SK-N-SH (cell line): ENCODE measurements around the gene C2CD3. TPM values are rescaled to one million over a fixed set of nuclear protein-coding genes. Genes with fewer than 3 reads are reported as not detected.
"Not testable (repeated sequence)": the region's sequence is repeated elsewhere in the genome, so short reads cannot be mapped to it uniquely, and the experiment has no call there.

ENCODE experiments used
- CTCF ChIA-PET: fragments of 300-600, 350-600 bp; formaldehyde crosslinking; extraction: SDS; loops from one replicate; lab custom pipeline; 2021; lab: Yijun Ruan, JAX
- POLR2A ChIA-PET: fragments of 350-600 bp; sonication (Branson Sonifier 250); formaldehyde crosslinking; extraction: SDS; loops from one replicate; lab custom pipeline; 2020; ENCODE audit warnings: antibody characterized with exemption, inconsistent platforms; lab: Yijun Ruan, JAX
- DNase-seq: peaks from one replicate; pipeline ENCODE4 v3.0.0; 2012
- H2AFZ ChIP-seq: fragments of 200-600 bp; sonication (generic); 2 replicates; pipeline ENCODE4 v1.8.1; 2016; ENCODE audit warnings: antibody characterized with exemption, mild to moderate bottlenecking, low read depth
- H3F3A ChIP-seq: fragments of 200-600 bp; sonication (generic); replicated peaks from 2 replicates; pipeline ENCODE3; 2016; ENCODE audit warnings: antibody characterized with exemption, mild to moderate bottlenecking; ENCODE audit not compliant: insufficient read depth
- H3K27ac ChIP-seq, 2 experiments: fragments of 200-500 bp in 1 of 2; fragments of 200-600 bp in 1 of 2; sonication (Bioruptor generic) in 1 of 2; sonication (generic), shearing (Covaris generic) in 1 of 2; 2 replicates each; pipeline versions ENCODE4 v1.5.1 to v1.6.1; 2014 to 2016; ENCODE audit warnings: low read depth in 2 of 2, inconsistent platforms in 1 of 2, low read length in 1 of 2, mild to moderate bottlenecking in 1 of 2, mixed read lengths in 1 of 2
- H3K27me3 ChIP-seq: fragments of 200-600 bp; sonication (generic), shearing (Covaris generic); 2 replicates; pipeline ENCODE4 v1.6.1; 2016; ENCODE audit warnings: mixed run types; ENCODE audit not compliant: insufficient read depth
- H3K36me3 ChIP-seq, 2 experiments: fragments of 200-500 bp in 1 of 2; fragments of 200-600 bp in 1 of 2; sonication (Bioruptor generic) in 1 of 2; sonication (generic) in 1 of 2; replicated peaks in 1 of 2; 2 replicates each; pipeline versions ENCODE3 to v1.5.1; 2014 to 2016; ENCODE audit warnings: low read length in 1 of 2, mild to moderate bottlenecking in 1 of 2; ENCODE audit not compliant: insufficient read depth in 2 of 2, control insufficient read depth in 1 of 2
- H3K4me1 ChIP-seq, 2 experiments: fragments of 200-500 bp in 1 of 2; fragments of 200-600 bp in 1 of 2; sonication (Bioruptor generic) in 1 of 2; sonication (generic), shearing (Covaris generic) in 1 of 2; 2 replicates each; pipeline versions ENCODE4 v1.5.1 to v1.6.1; 2014 to 2016; ENCODE audit warnings: low read depth in 1 of 2, low read length in 1 of 2, mixed run types in 1 of 2; ENCODE audit not compliant: insufficient read depth in 2 of 2, control insufficient read depth in 1 of 2
- H3K4me2 ChIP-seq: fragments of 200-600 bp; sonication (generic), shearing (Covaris generic); 2 replicates; pipeline ENCODE4 v1.6.1; 2017; ENCODE audit warnings: mixed run types
- H3K4me3 ChIP-seq, 2 experiments: fragments of 200-500 bp in 1 of 2; fragments of 200-600 bp in 1 of 2; sonication (Bioruptor generic) in 1 of 2; sonication (generic), shearing (Covaris generic) in 1 of 2; 2 replicates each; pipeline versions ENCODE4 v1.5.1 to v1.8.1; 2014 to 2016; ENCODE audit warnings: low read depth in 2 of 2, inconsistent platforms in 1 of 2, low read length in 1 of 2, mild to moderate bottlenecking in 1 of 2, mixed read lengths in 1 of 2, moderate library complexity in 1 of 2
- H3K79me2 ChIP-seq: fragments of 200-600 bp; sonication (generic); 2 replicates; pipeline ENCODE4 v1.8.1; 2017; ENCODE audit warnings: mild to moderate bottlenecking; ENCODE audit not compliant: insufficient read depth
- H3K9ac ChIP-seq: fragments of 200-600 bp; sonication (generic); 2 replicates; pipeline ENCODE4 v1.6.1; 2017; ENCODE audit warnings: mixed run types
- H3K9me2 ChIP-seq: fragments of 200-600 bp; sonication (generic); 2 replicates; pipeline ENCODE4 v1.6.1; 2017; ENCODE audit warnings: mixed run types
- H3K9me3 ChIP-seq: fragments of 200-600 bp; sonication (generic); 2 replicates; pipeline ENCODE4 v1.6.1; 2017; ENCODE audit warnings: mixed run types, mild to moderate bottlenecking, moderate library complexity
- H4K20me1 ChIP-seq: fragments of 200-600 bp; sonication (generic); 2 replicates; pipeline ENCODE4 v1.6.1; 2017; ENCODE audit warnings: mild to moderate bottlenecking, mixed run types; ENCODE audit not compliant: insufficient read depth
- EP300 ChIP-seq, 2 experiments: IDR thresholded peaks; 2 replicates each; pipeline versions ENCODE4 v1.4.0 to v1.6.1; 2012; ENCODE audit warnings: borderline replicate concordance in 1 of 2, low read depth in 1 of 2, low read length in 1 of 2
- FOXM1 ChIP-seq: IDR thresholded peaks from 2 replicates; pipeline ENCODE4 v1.4.0; 2012; ENCODE audit warnings: low read depth, mild to moderate bottlenecking
- GATA2 ChIP-seq: sonication (generic); formaldehyde crosslinking; IDR thresholded peaks from 2 replicates; pipeline ENCODE4 v1.5.0; 2020; ENCODE audit warnings: mild to moderate bottlenecking, missing genetic modification reagents
- MEF2A ChIP-seq: IDR thresholded peaks from 2 replicates; pipeline ENCODE4 v1.4.0; 2012; ENCODE audit warnings: low read depth, borderline replicate concordance
- NFIC ChIP-seq: IDR thresholded peaks from 2 replicates; pipeline ENCODE4 v1.4.0; 2012; ENCODE audit warnings: borderline replicate concordance
- POLR2AphosphoS5 ChIP-seq: IDR thresholded peaks from 2 replicates; pipeline ENCODE4 v1.6.1; 2012; ENCODE audit warnings: low read depth, low read length
- YY1 ChIP-seq: IDR thresholded peaks from 2 replicates; pipeline ENCODE4 v1.4.0; 2012; ENCODE audit warnings: low read depth, mild to moderate bottlenecking
- WGBS: methylation state at CpG from one replicate; pipeline ENCODE4 v1.1.6; 2017; ENCODE audit warnings: low lambda C conversion rate; 5-methylcytosine and 5-hydroxymethylcytosine counted together
- polyA plus RNA-seq, 3 experiments: library from polyadenylated mRNA; depleted of rRNA; stranded (reverse); fragments of >200 nt; gene quantifications; 2 replicates each; pipeline ENCODE4 v1.2.3, GENCODE V29; 2012
- TF ChIP-seq, protein P1 (sequence below): fragments of 150-350 bp; IDR thresholded peaks from 2 replicates; pipeline ENCODE4 v1.6.1; 2016; ENCODE audit warnings: mild to moderate bottlenecking, low read depth, low read length
- TF ChIP-seq, protein P2 (sequence below): IDR thresholded peaks from 2 replicates; pipeline ENCODE4; 2012
- TF ChIP-seq, protein P3 (sequence below): IDR thresholded peaks from 2 replicates; pipeline ENCODE4 v1.4.0; 2012; ENCODE audit warnings: low read depth, borderline replicate concordance

The C2CD3 gene
- polyA plus RNA-seq, 1 of the 3 experiments (the other 2 are of a cell fraction), result 7.0 TPM

DNA sequence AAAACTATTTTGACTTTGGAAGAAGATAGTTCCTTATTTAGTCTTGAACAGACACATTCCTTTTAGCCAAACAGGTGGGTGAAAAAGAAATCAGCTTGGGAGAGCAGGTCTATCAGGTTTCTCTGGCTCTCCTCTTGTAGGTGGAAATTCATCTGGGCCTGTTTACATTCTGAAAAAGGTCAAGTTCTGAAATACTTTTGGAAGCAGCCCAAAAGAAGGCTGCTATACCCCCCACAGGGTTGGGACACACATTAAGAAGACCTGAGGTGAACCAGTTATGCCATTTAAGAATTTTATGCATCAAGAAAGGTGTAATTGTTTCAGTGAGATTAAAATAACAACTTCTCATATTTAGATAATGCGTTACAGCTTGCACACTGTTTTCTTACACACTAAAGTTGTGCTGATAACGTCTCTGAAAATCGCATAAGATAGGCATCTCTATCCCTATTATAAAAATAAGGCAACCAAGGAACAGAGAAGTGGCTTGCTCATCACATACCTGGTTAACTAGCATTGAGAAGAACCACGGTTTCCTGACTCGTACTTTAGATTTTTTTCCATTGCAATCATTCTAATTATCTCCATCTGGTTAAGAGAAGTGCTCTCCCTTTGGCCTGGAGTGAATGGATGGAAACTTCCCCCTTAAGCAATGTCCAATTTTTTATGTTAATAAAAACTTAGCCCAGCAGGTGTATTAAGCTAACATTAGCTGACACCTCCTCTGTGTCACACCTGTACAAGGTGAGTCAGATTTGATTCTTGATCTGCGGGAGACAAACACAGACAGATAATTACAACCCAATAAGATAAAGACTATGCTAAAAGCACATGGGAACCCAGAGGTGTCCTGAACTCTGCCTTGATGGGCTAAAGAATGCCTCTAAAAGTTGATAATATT lies 101.4 kb downstream of the C2CD3 start (continued):
- TF ChIP-seq, protein P1, sequence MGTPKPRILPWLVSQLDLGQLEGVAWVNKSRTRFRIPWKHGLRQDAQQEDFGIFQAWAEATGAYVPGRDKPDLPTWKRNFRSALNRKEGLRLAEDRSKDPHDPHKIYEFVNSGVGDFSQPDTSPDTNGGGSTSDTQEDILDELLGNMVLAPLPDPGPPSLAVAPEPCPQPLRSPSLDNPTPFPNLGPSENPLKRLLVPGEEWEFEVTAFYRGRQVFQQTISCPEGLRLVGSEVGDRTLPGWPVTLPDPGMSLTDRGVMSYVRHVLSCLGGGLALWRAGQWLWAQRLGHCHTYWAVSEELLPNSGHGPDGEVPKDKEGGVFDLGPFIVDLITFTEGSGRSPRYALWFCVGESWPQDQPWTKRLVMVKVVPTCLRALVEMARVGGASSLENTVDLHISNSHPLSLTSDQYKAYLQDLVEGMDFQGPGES, result no peak
- TF ChIP-seq, protein P2, sequence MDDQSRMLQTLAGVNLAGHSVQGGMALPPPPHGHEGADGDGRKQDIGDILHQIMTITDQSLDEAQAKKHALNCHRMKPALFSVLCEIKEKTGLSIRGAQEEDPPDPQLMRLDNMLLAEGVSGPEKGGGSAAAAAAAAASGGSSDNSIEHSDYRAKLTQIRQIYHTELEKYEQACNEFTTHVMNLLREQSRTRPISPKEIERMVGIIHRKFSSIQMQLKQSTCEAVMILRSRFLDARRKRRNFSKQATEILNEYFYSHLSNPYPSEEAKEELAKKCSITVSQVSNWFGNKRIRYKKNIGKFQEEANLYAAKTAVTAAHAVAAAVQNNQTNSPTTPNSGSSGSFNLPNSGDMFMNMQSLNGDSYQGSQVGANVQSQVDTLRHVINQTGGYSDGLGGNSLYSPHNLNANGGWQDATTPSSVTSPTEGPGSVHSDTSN, result no peak; the same call in 1 of the 2 replicates
- TF ChIP-seq FOXM1, result no peak
- TF ChIP-seq YY1, result no peak
- TF ChIP-seq, protein P3, sequence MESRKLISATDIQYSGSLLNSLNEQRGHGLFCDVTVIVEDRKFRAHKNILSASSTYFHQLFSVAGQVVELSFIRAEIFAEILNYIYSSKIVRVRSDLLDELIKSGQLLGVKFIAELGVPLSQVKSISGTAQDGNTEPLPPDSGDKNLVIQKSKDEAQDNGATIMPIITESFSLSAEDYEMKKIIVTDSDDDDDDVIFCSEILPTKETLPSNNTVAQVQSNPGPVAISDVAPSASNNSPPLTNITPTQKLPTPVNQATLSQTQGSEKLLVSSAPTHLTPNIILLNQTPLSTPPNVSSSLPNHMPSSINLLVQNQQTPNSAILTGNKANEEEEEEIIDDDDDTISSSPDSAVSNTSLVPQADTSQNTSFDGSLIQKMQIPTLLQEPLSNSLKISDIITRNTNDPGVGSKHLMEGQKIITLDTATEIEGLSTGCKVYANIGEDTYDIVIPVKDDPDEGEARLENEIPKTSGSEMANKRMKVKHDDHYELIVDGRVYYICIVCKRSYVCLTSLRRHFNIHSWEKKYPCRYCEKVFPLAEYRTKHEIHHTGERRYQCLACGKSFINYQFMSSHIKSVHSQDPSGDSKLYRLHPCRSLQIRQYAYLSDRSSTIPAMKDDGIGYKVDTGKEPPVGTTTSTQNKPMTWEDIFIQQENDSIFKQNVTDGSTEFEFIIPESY, result no peak
- TF ChIP-seq POLR2AphosphoS5, result peak; percentile 27; the same call in 1 of the 2 replicates
- TF ChIP-seq NFIC, result no peak
- TF ChIP-seq MEF2A, result no peak
- TF ChIP-seq EP300 (IDR thresholded peaks at IDR 0.05; ENCODE audit: borderline replicate concordance in 1 of 2, low read depth in 1 of 2, low read length in 1 of 2), result peak in 1 of 2 experiments; percentile 47; a peak in 1 of 4 replicates
- no peak for TF ChIP-seq GATA2 (CRISPR knock-in tag)

DNA sequence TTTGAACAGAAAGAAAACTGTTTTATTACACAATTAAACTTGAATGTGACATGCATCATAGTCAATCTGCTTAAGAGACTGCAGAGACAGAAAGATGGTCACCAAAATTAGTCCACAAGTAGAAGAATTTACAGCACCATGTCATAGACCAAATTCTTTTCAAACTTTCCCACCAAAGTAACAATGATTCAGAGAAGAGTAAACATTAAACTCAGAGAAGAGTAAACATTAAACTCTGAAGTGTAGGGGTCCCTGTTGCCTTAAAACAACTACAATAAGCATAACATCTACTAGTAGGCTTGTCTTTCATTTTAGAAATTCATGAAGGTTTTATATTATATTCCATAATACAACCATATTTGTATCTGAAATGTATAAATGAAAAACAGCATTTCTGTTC lies 104.1 kb downstream of the C2CD3 start:
- H3K4me2 ChIP-seq, H2AFZ ChIP-seq, H3K27me3 ChIP-seq, H3K9me3 ChIP-seq, H3K4me3 ChIP-seq, H3K9me2 ChIP-seq, H3K9ac ChIP-seq, DNase-seq, POLR2A ChIA-PET, H4K20me1 ChIP-seq: not testable (repeated sequence)
- peaks cover 6 to 20% of the 10 kb centered on the region in 2 experiments for H3K36me3 ChIP-seq
- peaks cover 28% of the 10 kb centered on the region for H3F3A ChIP-seq
- H3K79me2 ChIP-seq, result peaks cover 13% of the 10 kb centered on the region
- peak overlapping the region in 1 of 2 experiments; percentile 31; a peak in 1 of 4 replicates for H3K27ac ChIP-seq
- CTCF ChIA-PET, result interaction anchor here (0.7 kb wide), 1 partner anchor 13 kb away, joined by 3 read pairs; no protein-coding TSS in a partner anchor
- peaks cover 0 to 15% of the 10 kb centered on the region in 2 experiments; a peak in 3 of 4 replicates for H3K4me1 ChIP-seq

DNA sequence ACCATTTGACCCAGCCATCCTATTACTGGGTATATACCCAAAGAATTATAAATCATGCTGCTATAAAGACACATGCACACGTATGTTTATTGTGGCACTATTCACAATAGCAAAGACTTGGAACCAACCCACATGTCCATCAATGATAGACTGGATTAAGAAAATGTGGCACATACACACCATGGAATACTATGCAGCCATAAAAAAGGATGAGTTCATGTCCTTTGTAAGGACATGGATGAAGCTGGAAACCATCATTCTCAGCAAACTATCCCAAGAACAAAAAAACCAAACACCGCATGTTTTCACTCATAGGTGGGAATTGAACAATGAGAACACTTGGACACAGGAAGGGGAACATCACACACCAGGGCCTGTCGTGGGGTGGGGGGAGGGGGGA lies 105.3 kb downstream of the C2CD3 start:
- Histone ChIP-seq H3K4me1 (peaks cover 0 to 15% of the 10 kb centered on the region in 2 experiments; a peak in 3 of 4 replicates), H3K79me2 (peaks cover 11% of the 10 kb centered on the region; the same call in 1 of the 2 replicates), H3F3A (peaks cover 28% of the 10 kb centered on the region), H3K36me3 (peaks cover 6 to 10% of the 10 kb centered on the region in 2 experiments)
- H3K9ac ChIP-seq, H2AFZ ChIP-seq, H3K9me3 ChIP-seq, H3K9me2 ChIP-seq, H3K27ac ChIP-seq, H3K4me3 ChIP-seq, CTCF ChIA-PET, DNase-seq, H3K27me3 ChIP-seq, POLR2A ChIA-PET, H3K4me2 ChIP-seq, H4K20me1 ChIP-seq: not testable (repeated sequence)
- 82% methylated on average over 3 of the region's 3 CpGs for WGBS

DNA sequence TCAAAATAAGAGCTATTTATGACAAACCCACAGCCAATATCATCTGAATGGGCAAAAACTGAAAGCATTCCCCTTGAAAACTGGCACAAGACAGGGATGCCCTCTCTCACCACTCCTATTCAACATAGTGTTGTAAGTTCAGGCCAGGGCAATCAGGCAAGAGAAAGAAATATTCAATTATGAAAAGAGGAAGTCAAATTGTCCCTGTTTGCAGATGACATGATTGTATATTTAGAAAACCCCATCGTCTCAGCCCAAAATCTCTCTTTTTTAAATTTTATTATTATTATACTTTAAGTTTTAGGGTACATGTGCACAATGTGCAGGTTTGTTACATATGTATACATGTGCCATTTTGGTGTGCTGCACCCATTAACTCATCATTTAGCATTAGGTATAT lies 107.2 kb downstream of the C2CD3 start:
- CTCF ChIA-PET, DNase-seq, H3K4me2 ChIP-seq, H4K20me1 ChIP-seq, H3K9ac ChIP-seq, H3K9me2 ChIP-seq, POLR2A ChIA-PET, H3K36me3 ChIP-seq, H2AFZ ChIP-seq, H3K27ac ChIP-seq, H3K9me3 ChIP-seq, H3K4me3 ChIP-seq, H3K4me1 ChIP-seq, H3K27me3 ChIP-seq: not testable (repeated sequence)
- peaks cover 11% of the 10 kb centered on the region; the same call in 1 of the 2 replicates for H3K79me2 ChIP-seq
- peaks cover 13% of the 10 kb centered on the region for H3F3A ChIP-seq
- WGBS, result 97% methylated on average over 1 of the region's 1 CpG
